ENCODE measurements around the gene IQCF5. TPM values are rescaled to one million over a fixed set of nuclear protein-coding genes. Genes with fewer than 3 reads are reported as not detected.

The IQCF5 gene
- total and polyA plus RNA-seq, 2 donors (not counting 3 experiments of a cell fraction or from before 2014, with no cell fraction given), result not detected

DNA sequence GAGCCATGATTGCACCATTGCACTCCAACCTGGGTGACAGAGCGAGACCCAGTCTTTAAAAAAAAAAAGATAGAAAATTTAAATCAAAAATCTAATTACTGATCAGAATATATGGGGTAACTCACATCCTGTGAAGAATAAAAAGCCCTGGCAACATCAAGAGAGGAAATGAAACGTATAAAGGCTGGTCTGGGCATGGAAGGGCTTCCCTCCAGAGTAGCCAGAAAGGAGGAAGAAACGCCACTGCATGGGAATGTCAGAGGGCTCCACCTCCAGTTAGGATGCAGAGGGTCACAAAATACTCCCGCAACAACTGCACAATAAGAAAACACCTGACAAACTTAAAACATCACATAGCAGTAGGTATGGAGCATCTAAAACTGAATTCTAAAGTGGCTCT is 32.6 kb upstream of the IQCF5 start:
- FAIRE-seq (no peak), DNase-seq (ENCODE audit: low read depth, low spot score) (no peak)
- no peaks in the 10 kb centered on the region for H3K9me1 ChIP-seq (replicated peaks; ENCODE audit: control insufficient read depth, extremely low read depth, insufficient read depth, low read length)
- ChIA-PET POLR2A (no interaction called here), CTCF (no interaction called here)
- no peaks in the 10 kb centered on the region for H3K9me3 ChIP-seq (replicated peaks; ENCODE audit: control insufficient read depth, insufficient read depth, low read length)
- no peak for TF ChIP-seq FOS (IDR thresholded peaks at IDR 0.05; ENCODE audit: borderline replicate concordance, insufficient read depth, low read length)
- TF ChIP-seq POLR2AphosphoS5 (IDR thresholded peaks at IDR 0.05; ENCODE audit: insufficient read depth, low read depth, low read length), result no peak
- TF ChIP-seq MYC (IDR thresholded peaks at IDR 0.05; ENCODE audit: low read depth, low read length), result no peak
- TF ChIP-seq, protein P1, sequence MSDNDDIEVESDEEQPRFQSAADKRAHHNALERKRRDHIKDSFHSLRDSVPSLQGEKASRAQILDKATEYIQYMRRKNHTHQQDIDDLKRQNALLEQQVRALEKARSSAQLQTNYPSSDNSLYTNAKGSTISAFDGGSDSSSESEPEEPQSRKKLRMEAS (IDR thresholded peaks at IDR 0.05; ENCODE audit: insufficient read depth, insufficient read length), result no peak
- TF ChIP-seq EZH2 (IDR thresholded peaks at IDR 0.05; ENCODE audit: borderline replicate concordance, low read depth, low read length, severe bottlenecking), result no peak
- no peak for TF ChIP-seq POLR2A (IDR thresholded peaks at IDR 0.05; ENCODE audit: low read depth, low read length)
- no peak for TF ChIP-seq JUN (IDR thresholded peaks at IDR 0.05; ENCODE audit: borderline replicate concordance, insufficient read depth, insufficient read length, low read depth)
- TF ChIP-seq, protein P2, sequence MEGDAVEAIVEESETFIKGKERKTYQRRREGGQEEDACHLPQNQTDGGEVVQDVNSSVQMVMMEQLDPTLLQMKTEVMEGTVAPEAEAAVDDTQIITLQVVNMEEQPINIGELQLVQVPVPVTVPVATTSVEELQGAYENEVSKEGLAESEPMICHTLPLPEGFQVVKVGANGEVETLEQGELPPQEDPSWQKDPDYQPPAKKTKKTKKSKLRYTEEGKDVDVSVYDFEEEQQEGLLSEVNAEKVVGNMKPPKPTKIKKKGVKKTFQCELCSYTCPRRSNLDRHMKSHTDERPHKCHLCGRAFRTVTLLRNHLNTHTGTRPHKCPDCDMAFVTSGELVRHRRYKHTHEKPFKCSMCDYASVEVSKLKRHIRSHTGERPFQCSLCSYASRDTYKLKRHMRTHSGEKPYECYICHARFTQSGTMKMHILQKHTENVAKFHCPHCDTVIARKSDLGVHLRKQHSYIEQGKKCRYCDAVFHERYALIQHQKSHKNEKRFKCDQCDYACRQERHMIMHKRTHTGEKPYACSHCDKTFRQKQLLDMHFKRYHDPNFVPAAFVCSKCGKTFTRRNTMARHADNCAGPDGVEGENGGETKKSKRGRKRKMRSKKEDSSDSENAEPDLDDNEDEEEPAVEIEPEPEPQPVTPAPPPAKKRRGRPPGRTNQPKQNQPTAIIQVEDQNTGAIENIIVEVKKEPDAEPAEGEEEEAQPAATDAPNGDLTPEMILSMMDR (IDR thresholded peaks at IDR 0.05; ENCODE audit: extremely low read depth in 1 of 2, insufficient read depth in 1 of 2, low read depth in 1 of 2, low read length in 2 of 2), result no peak
- BruUV-seq (replicated peaks), result no TSS peak
- no peak overlapping the region for H3K9ac ChIP-seq (replicated peaks; ENCODE audit: extremely low read depth, insufficient read depth, low read length)
- no peak overlapping the region for H3K27ac ChIP-seq (ENCODE audit: insufficient read depth, low read depth, low read length)
- no peaks in the 10 kb centered on the region for H3K36me3 ChIP-seq (ENCODE audit: control insufficient read depth in 2 of 2, extremely low read depth in 1 of 2, insufficient read depth in 2 of 2, low read length in 2 of 2)
- no peak overlapping the region for H3K4me2 ChIP-seq (ENCODE audit: insufficient read depth, low read length)
- dilution Hi-C loops (cut with MboI; ENCODE audit: extremely low pct_ligation_motif_present, low sequenced_read_pairs), result no loop called here
- intact Hi-C loops (cut with micrococcal nuclease), result no loop called here
- no peaks in the 10 kb centered on the region for H3K27me3 ChIP-seq (ENCODE audit: control insufficient read depth in 2 of 2, insufficient read depth in 2 of 2, low read length in 2 of 2)
- no peak overlapping the region for H2AFZ ChIP-seq (ENCODE audit: low read depth, low read length)
- no peaks in the 10 kb centered on the region for H4K20me1 ChIP-seq (replicated peaks; ENCODE audit: control insufficient read depth, extremely low read depth, insufficient read depth, low read length)
- H3K4me1 ChIP-seq (ENCODE audit: control insufficient read depth, extremely low read depth, insufficient read depth, low read length), result no peaks in the 10 kb centered on the region
- H3K4me3 ChIP-seq (replicated peaks in 1 of 3; ENCODE audit: insufficient read depth in 1 of 3, low read depth in 1 of 3, low read length in 3 of 3), result no peak overlapping the region
- H3K79me2 ChIP-seq (ENCODE audit: control insufficient read depth, insufficient read depth, low read length), result no peaks in the 10 kb centered on the region

Data from endothelial cell of umbilical vein (primary cell).